ENCODE results near the gene STAB1.

The STAB1 gene

GRCh38 chr3:52530918-52531826, 36.0 kb downstream of the STAB1 start:
- peak overlapping the region; percentile 75 for H3K4me3 ChIP-seq (replicated peaks; ENCODE audit: low read depth, low read length)
- TF ChIP-seq, protein P1, sequence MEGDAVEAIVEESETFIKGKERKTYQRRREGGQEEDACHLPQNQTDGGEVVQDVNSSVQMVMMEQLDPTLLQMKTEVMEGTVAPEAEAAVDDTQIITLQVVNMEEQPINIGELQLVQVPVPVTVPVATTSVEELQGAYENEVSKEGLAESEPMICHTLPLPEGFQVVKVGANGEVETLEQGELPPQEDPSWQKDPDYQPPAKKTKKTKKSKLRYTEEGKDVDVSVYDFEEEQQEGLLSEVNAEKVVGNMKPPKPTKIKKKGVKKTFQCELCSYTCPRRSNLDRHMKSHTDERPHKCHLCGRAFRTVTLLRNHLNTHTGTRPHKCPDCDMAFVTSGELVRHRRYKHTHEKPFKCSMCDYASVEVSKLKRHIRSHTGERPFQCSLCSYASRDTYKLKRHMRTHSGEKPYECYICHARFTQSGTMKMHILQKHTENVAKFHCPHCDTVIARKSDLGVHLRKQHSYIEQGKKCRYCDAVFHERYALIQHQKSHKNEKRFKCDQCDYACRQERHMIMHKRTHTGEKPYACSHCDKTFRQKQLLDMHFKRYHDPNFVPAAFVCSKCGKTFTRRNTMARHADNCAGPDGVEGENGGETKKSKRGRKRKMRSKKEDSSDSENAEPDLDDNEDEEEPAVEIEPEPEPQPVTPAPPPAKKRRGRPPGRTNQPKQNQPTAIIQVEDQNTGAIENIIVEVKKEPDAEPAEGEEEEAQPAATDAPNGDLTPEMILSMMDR (IDR thresholded peaks at IDR 0.05; ENCODE audit: low read depth, low read length, missing control alignments) = no peak
- no peak for DNase-seq (ENCODE audit: extremely low read depth, low read depth)

GRCh38 chr3:52531860-52532516, 36.9 kb downstream of the STAB1 start:
- TF ChIP-seq, protein P1 (IDR thresholded peaks at IDR 0.05; ENCODE audit: low read depth, low read length, missing control alignments) = no peak
- peak overlapping the region; percentile 75 for H3K4me3 ChIP-seq (replicated peaks; ENCODE audit: low read depth, low read length)
- DNase-seq (ENCODE audit: extremely low read depth, low read depth) = no peak

- H3K4me3 ChIP-seq (replicated peaks; ENCODE audit: low read depth, low read length) = peak overlapping the region; percentile 75
- TF ChIP-seq, protein P1 (IDR thresholded peaks at IDR 0.05; ENCODE audit: low read depth, low read length, missing control alignments) = no peak
- DNase-seq (ENCODE audit: extremely low read depth, low read depth) = no peak
Measured at GRCh38 chr3:52532517-52532837, 37.3 kb downstream of the STAB1 start.

DNA sequence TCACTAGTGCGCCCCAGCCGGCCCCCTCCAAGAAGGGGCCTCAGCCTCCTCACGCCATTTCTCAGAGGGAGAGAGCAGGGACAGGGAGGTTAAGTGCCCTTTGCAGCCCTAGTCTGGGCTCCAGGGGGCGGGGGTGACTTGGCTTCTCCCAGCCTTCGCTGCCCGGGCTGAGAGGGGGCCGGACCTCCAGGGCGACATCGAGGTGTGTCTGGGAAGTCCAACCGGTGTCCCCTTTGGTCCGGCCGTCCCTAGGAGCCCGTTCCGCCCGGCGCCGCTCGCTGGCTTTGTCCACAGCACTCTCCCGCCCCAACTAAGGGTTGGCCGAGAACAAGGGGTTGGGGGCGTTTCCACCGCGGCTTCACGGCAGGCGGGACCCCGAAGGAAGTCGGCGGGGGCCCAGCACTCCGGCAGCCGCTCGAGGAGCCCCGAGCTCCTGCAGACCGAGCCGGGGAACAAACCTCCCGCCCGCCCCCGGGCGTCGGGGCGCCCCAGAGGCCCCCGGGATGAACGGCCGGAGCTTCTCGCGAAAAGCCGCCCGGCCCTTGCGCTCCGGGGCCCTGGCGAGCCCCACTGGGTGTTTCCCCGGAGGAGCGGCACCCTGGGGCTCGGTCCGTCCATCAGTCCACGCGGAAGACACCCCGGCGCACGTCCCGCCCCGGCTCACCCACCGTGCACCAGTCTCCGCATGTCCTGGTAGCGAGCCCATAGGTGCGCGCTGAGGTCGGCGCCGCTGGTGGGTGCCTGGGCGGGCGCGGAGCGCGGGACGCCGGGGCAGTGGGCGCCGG, 37.9 kb downstream of the STAB1 start:
- H3K4me3 ChIP-seq (replicated peaks; ENCODE audit: low read depth, low read length) = peak overlapping the region; percentile 75
- TF ChIP-seq, protein P1 (IDR thresholded peaks at IDR 0.05; ENCODE audit: low read depth, low read length, missing control alignments) = no peak
- no peak for DNase-seq (ENCODE audit: extremely low read depth, low read depth)

DNA sequence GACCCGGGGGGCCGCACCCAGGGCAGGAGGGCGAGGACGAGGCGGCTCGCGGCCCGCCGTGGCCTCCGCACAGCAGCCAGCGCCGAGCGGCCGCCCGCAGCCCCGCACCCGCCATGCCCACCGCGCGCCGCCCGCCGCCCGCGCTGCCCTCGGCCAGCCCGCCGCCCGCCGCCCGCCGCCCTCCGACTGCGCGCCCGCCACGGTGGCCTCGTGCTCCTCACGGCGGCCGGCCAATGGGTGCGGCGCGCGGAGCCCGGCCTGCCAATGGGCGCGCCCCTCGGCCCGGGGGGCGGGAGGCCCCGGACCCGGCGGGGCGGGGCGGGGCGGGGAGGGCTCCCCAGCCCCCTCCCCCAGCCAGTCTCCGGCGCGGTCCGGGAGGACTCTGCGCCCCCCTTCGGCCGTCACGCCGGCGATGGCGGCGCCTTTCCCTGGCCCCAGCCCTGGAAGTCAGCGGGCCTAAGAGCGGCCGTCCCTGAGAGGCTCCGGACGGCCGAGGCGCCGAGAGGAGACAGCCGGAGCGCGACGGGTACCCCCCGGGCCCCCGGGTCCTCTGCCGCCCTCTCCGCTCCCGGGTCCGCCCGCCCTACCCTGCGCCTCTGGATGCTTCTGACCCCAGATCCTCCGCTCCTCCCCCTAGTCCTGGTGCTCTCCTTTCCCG, 38.6 kb downstream of the STAB1 start, which contains the start of gene NT5DC2:
TSS of gene NT5DC2 (minus strand) at position 235 of the 658 bp plus-strand sequence. CDS start at position 115, 120 bp downstream.
- peak within 1 kb of the TSS; percentile 75 for H3K4me3 ChIP-seq (replicated peaks; ENCODE audit: low read depth, low read length)
- DNase-seq (ENCODE audit: extremely low read depth, low read depth) = no peak
- TF ChIP-seq, protein P1 (IDR thresholded peaks at IDR 0.05; ENCODE audit: low read depth, low read length, missing control alignments) = no peak
